ENCODE measurements around the gene CTNND2. TPM values are rescaled to one million over a fixed set of nuclear protein-coding genes. Genes with fewer than 3 reads are reported as not detected.

The CTNND2 gene
- total RNA-seq, 2 experiments from 2014 or later, result not detected

DNA sequence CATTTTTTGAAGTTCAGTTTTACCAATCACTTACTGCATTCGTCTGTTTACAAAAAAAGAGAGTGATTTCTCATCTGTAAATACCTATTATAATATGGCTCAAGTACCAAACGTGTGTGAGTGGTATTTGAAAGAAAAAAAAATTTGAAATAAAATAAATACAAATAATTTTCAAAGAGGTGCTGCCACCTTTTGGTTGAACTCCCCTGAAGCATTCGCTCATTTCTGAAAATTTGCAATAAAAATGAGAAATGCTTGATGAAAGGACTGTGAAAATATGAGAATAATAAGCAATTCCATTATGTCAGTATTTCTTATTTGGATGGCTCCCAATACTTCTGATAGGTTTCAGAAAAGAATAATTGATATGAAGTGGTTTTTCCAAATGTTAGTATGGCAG is 409.9 kb downstream of the CTNND2 start:
- Mint-ChIP-seq H3K4me1 (no peaks in the 10 kb centered on the region), H3K36me3 (no peaks in the 10 kb centered on the region), H3K27ac (no peak overlapping the region), H3K27me3 (no peaks in the 10 kb centered on the region), H3K4me3 (no peak overlapping the region), H3K9me3 (ENCODE audit: low read depth) (no peaks in the 10 kb centered on the region)
- CTCF ChIA-PET, result no interaction called here
- ATAC-seq (no peak), DNase-seq (no peak)

DNA sequence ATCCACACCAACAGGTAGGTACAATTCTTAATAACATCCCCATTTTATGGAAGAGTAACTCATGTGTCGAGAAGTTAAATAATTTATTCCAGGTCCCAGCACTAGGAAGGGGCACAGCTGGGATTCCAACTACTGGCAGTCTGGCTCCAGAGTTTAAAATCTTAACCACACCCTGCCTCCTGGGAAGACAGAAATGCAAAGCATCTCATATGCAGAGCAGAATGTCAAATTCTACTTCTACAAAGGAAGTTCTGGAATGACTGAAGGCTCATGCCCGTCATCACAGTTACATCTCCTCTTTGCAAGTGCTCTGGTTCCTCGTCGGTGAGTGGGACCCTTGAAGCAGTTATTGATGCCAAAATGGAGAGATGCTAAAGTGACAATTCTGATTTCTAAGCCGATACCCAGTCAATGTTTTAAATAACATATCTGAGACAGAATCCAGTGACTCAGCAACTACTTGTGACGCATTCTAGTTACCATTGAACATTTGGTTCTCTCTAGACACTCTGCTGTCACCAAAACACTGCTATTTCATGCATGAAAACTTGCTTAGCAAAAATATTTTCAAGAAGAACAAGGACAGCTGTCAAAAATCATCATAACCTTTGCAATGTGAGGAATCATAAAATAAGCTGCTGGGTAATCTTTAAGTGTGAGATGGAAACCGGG is 412.7 kb downstream of the CTNND2 start:
- Mint-ChIP-seq H3K4me1 (no peaks in the 10 kb centered on the region), H3K27ac (no peak overlapping the region), H3K36me3 (no peaks in the 10 kb centered on the region), H3K4me3 (no peak overlapping the region), H3K27me3 (no peaks in the 10 kb centered on the region), H3K9me3 (ENCODE audit: low read depth) (no peaks in the 10 kb centered on the region)
- ATAC-seq (no peak), DNase-seq (no peak)
- CTCF ChIA-PET, result no interaction called here

DNA sequence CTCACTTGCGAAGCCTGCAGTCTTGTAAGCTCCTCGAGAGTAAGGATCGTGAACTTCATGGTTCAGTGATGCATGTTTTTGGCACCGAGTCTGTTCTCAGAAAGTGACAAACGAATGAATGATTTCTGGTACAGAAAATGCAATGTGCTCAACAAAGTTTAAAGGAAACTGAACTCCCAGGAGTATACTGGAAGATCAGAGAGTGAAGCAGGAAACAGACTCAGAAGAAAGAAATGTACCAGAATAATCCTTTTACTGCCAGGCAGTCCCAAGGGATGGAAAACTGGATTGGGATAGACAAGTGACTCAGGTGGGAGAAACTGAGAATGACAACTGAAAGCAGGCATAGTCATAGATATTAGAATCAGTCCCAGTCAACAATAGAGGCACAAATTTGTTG is 420.6 kb downstream of the CTNND2 start:
- Mint-ChIP-seq H3K4me3 (no peak overlapping the region), H3K27me3 (no peaks in the 10 kb centered on the region), H3K9me3 (ENCODE audit: low read depth) (peaks cover 6% of the 10 kb centered on the region), H3K4me1 (no peaks in the 10 kb centered on the region), H3K36me3 (no peaks in the 10 kb centered on the region), H3K27ac (no peak overlapping the region)
- DNase-seq, result no peak
- CTCF ChIA-PET, result no interaction called here
- no peak for ATAC-seq

DNA sequence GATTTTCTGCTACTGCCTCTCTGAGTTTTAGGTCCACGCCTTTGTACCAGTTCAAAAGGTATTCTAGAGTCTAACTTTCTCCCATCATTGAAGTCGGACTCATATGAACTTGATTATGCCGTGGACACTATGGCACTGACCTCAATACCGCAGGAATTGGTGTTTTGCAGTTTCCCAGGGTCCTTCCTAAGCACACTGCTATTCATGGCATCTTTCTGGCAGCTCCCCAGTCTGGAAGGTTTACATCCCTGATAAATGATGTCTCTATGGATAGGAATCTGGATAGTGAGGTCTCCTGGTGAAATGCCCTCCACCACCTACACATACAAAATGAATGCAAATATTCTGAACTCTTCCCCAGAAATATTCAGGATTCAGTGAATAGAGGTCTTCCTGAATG is 422.2 kb downstream of the CTNND2 start:
- H3K27me3 Mint-ChIP-seq, result no peaks in the 10 kb centered on the region
- H3K36me3 Mint-ChIP-seq, result no peaks in the 10 kb centered on the region
- DNase-seq, result no peak
- CTCF ChIA-PET, result no interaction called here
- no peaks in the 10 kb centered on the region for H3K4me1 Mint-ChIP-seq
- H3K27ac Mint-ChIP-seq, result no peak overlapping the region
- peaks cover 6% of the 10 kb centered on the region for H3K9me3 Mint-ChIP-seq (ENCODE audit: low read depth)
- no peak overlapping the region for H3K4me3 Mint-ChIP-seq
- no peak for ATAC-seq

DNA sequence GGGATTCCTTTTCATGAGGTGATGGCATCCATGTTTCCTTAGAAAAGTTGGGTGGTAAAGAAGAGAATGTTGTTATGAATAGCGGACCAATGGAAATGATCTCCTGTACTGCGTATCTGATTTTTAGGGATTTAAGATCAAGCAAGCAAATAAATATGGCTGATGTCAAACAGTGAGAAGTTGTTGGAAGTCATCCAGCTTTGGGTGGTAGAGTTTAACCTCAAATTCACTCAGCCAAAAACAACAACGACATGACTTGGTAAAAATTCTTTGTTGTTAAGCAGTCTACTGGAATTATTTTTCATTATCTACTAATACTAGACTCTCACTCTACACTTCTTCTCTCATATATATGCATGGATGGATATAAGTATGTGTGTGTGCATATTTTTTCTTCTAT is 426.5 kb downstream of the CTNND2 start:
- CTCF ChIA-PET, result no interaction called here
- Mint-ChIP-seq H3K4me1 (no peaks in the 10 kb centered on the region), H3K36me3 (no peaks in the 10 kb centered on the region), H3K27me3 (no peaks in the 10 kb centered on the region), H3K4me3 (no peak overlapping the region), H3K9me3 (ENCODE audit: low read depth) (peaks cover 6% of the 10 kb centered on the region), H3K27ac (no peak overlapping the region)
- DNase-seq, result no peak
- no peak for ATAC-seq

DNA sequence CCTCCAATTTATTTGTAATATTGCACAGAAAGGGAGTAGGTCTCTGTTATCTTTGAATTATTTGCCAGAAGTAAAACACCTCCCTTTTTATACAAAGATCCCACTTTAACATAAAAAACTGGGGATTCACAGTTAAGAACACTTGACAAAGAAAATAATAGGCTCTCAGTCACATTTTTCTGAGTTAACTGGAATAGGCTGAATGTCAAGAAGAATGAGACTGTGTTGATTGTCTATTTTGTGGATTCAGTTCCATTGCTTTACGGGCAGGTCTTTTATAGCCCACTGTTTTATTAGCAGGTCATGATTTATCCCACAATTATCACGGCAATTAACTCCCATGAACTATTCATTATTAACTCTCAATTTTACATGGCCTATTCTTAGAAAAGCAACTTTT is 427.4 kb downstream of the CTNND2 start:
- Mint-ChIP-seq H3K9me3 (ENCODE audit: low read depth) (peaks cover 2% of the 10 kb centered on the region), H3K27me3 (no peaks in the 10 kb centered on the region), H3K4me3 (no peak overlapping the region), H3K4me1 (no peaks in the 10 kb centered on the region), H3K27ac (no peak overlapping the region), H3K36me3 (no peaks in the 10 kb centered on the region)
- DNase-seq (no peak), ATAC-seq (no peak)
- CTCF ChIA-PET, result no interaction called here

DNA sequence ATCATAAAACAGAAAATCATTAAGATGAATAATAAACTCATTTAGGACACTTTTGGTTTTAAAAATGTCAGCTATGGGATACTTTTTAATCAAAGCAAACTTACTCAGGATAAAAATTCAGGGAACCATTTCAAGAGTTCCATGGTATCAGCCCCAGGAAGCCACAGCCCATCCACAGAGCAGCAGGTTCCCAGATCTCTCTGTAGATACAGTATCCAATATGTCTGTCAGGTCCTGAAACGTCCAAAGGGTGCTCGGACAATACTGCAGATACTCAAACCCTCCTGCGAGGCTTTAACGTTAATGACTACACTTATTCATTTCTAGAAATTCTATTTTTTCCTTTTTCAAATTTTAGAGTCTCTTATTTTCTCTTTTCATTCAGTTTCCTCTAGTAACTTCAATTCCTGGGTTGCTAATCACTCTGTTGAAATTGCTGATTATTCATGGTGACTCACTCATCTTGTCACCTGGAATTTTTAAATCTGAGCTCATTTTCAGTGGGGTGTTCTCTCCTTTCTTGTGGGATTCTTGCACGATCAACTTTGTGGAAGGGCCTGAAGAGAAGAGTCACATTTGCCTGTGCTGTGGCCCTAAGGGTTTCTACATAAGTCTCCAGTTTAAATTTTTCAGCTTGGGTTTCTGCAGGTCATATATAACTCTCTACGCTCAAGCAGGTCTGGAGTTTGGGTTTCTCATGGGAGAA is 435.8 kb downstream of the CTNND2 start:
- no peak overlapping the region for H3K4me3 Mint-ChIP-seq
- no peaks in the 10 kb centered on the region for H3K4me1 Mint-ChIP-seq
- DNase-seq (no peak), ATAC-seq (no peak)
- H3K9me3 Mint-ChIP-seq (ENCODE audit: low read depth), result peaks cover 4% of the 10 kb centered on the region
- no peak overlapping the region for H3K27ac Mint-ChIP-seq
- H3K36me3 Mint-ChIP-seq, result no peaks in the 10 kb centered on the region
- no peaks in the 10 kb centered on the region for H3K27me3 Mint-ChIP-seq
- CTCF ChIA-PET, result no interaction called here

DNA sequence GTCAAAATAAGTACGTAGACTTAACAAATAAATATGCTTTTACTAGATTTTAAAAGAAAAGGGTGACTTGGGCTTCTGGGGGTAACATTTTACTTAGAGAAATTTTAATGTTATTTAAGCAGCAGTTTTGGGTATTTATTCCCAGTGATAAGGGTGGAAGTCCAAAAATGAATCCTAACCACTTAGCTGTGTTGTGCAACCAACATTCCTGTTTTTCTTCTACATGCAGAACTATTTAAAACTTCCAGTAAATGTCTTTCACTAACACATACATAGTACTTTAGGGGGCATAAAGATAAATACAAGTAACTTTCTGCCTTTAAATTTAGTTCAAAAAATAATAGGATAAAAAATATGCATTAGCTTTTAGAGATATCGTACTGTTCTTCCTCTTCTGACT is 436.7 kb downstream of the CTNND2 start:
- CTCF ChIA-PET, result no interaction called here
- no peak overlapping the region for H3K4me3 Mint-ChIP-seq
- H3K27me3 Mint-ChIP-seq, result no peaks in the 10 kb centered on the region
- DNase-seq, result no peak
- H3K36me3 Mint-ChIP-seq, result no peaks in the 10 kb centered on the region
- no peak for ATAC-seq
- no peaks in the 10 kb centered on the region for H3K4me1 Mint-ChIP-seq
- no peak overlapping the region for H3K27ac Mint-ChIP-seq
- peaks cover 4% of the 10 kb centered on the region for H3K9me3 Mint-ChIP-seq (ENCODE audit: low read depth)

DNA sequence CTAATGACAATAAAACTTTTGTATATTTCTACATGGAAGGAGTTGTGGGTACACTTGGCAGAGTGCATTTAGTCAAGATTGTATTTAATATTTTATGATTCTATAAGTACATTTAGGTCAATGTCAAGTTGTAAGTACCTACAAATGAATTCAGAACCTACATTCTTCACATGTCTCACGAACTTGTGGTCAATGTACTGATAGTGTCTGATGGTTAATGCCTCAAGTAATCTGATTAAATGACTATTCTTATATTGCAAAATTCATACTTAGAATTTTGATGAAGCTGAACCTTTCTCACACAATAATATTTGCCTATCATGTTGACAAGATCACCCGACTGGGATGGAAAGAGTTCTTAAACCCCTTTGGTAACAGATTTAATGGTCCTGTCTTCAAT is 444.5 kb downstream of the CTNND2 start:
- no peaks in the 10 kb centered on the region for H3K4me1 Mint-ChIP-seq
- H3K27me3 Mint-ChIP-seq, result no peaks in the 10 kb centered on the region
- peaks cover 1% of the 10 kb centered on the region for H3K9me3 Mint-ChIP-seq (ENCODE audit: low read depth)
- H3K36me3 Mint-ChIP-seq, result no peaks in the 10 kb centered on the region
- no peak overlapping the region for H3K4me3 Mint-ChIP-seq
- ATAC-seq, result no peak
- DNase-seq, result no peak
- CTCF ChIA-PET, result no interaction called here
- no peak overlapping the region for H3K27ac Mint-ChIP-seq

DNA sequence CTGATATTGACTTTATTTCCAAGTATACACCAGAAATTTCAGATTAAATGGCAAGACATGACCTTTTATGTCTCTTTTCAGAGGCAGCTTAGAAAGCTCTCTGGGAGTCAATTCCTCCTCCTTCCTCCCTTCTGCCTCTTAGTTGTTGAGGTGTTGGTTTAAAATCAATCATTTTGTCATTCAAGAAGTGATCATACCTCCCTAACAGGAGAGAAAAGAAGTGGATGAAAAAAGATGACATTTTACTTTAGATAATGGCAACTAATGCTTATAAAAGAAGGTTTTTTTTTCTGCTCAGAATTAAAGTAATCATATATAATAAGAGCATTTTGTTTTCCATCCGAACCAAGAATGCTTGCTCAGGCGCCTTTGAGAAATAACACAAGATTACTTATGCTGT is 448.7 kb downstream of the CTNND2 start:
- H3K4me3 Mint-ChIP-seq, result no peak overlapping the region
- no peaks in the 10 kb centered on the region for H3K4me1 Mint-ChIP-seq
- CTCF ChIA-PET, result no interaction called here
- H3K36me3 Mint-ChIP-seq, result no peaks in the 10 kb centered on the region
- DNase-seq, result no peak
- no peak overlapping the region for H3K27ac Mint-ChIP-seq
- ATAC-seq, result no peak
- peaks cover 1% of the 10 kb centered on the region for H3K9me3 Mint-ChIP-seq (ENCODE audit: low read depth)
- no peaks in the 10 kb centered on the region for H3K27me3 Mint-ChIP-seq

DNA sequence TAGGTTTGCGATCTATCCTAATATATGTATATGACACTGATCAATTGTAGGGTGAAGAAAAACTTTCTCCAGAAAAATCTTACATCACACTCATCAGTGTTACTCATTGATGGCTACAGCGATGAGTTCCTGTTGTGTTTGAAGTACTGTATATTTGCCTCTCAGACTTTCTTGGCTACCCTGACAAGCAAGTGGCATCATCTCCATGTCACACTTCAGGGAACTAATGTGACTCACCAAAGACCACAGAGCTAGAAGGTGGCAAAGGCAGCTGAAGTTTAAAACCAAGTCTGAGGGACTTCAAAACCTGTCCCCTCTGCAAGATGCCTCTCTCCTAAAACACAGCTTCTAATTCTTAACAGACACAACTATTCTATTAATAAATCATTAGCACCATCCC is 451.4 kb downstream of the CTNND2 start:
- peaks cover 1% of the 10 kb centered on the region for H3K9me3 Mint-ChIP-seq (ENCODE audit: low read depth)
- no peaks in the 10 kb centered on the region for H3K36me3 Mint-ChIP-seq
- DNase-seq (no peak), ATAC-seq (no peak)
- H3K4me1 Mint-ChIP-seq, result no peaks in the 10 kb centered on the region
- H3K4me3 Mint-ChIP-seq, result no peak overlapping the region
- CTCF ChIA-PET, result no interaction called here
- H3K27ac Mint-ChIP-seq, result no peak overlapping the region
- no peaks in the 10 kb centered on the region for H3K27me3 Mint-ChIP-seq

DNA sequence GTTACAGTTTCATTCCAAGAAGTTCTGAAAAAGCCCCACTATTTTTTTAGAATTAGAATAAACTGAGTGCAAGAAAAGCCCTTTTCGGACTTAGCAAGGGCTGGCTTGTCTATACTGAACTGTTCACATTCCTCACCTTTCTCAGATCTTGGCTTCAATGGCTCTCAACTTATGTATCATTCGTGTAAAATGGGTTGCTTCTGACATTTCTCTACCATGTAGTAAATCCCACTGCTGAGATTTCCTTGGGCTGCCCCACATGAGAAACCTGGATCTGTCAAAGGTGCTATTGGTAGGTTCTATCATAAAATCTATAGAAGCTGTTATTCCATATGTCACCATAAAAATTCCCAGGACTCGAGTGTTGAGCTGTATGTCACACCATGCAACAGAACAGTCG is 454.3 kb downstream of the CTNND2 start:
- Mint-ChIP-seq H3K9me3 (ENCODE audit: low read depth) (no peaks in the 10 kb centered on the region), H3K36me3 (no peaks in the 10 kb centered on the region), H3K27me3 (no peaks in the 10 kb centered on the region), H3K4me1 (no peaks in the 10 kb centered on the region), H3K4me3 (no peak overlapping the region), H3K27ac (no peak overlapping the region)
- CTCF ChIA-PET, result no interaction called here
- no peak for DNase-seq
- ATAC-seq, result no peak

DNA sequence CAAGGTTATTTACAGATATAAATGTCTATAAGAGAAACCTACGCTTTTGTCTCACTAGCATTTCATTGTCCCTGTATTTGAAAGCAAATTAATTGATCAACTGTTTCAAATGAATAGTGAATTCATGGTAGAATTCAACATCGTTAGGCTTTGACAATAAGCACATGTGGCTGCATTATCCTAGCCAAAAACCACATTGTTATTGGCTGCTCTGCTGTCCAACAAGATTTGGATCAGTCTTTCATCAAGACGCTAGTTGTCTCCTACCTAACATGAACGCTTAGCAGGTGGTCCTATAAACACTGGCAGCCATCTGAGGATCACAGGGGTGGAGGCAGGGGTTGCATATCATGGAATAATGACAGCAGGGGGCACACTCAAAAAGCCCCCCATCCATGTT is 455.0 kb downstream of the CTNND2 start:
- H3K27me3 Mint-ChIP-seq, result no peaks in the 10 kb centered on the region
- CTCF ChIA-PET, result no interaction called here
- no peak for ATAC-seq
- no peaks in the 10 kb centered on the region for H3K36me3 Mint-ChIP-seq
- H3K4me3 Mint-ChIP-seq, result no peak overlapping the region
- H3K27ac Mint-ChIP-seq, result no peak overlapping the region
- no peaks in the 10 kb centered on the region for H3K4me1 Mint-ChIP-seq
- DNase-seq, result no peak
- no peaks in the 10 kb centered on the region for H3K9me3 Mint-ChIP-seq (ENCODE audit: low read depth)

DNA sequence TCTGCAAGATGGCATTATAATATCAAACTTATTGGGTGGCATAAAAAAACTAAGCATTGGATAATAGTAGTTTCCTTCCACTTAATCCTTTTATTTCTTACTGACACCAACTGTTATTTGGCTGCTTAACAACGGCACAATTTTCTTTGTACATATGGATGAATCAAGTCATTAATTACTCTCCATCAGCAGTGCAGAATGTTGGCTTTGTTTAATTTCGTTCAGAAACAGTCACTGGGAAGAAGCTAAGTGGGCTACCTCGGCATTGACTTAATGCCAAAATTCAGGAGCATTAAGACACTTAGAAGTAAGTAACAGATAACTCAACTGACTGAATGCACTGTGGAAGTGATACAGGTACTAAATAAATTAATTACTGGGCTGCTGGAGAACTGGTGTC is 460.4 kb downstream of the CTNND2 start:
- Mint-ChIP-seq H3K27ac (no peak overlapping the region), H3K9me3 (ENCODE audit: low read depth) (no peaks in the 10 kb centered on the region), H3K4me3 (no peak overlapping the region), H3K27me3 (no peaks in the 10 kb centered on the region), H3K36me3 (no peaks in the 10 kb centered on the region), H3K4me1 (no peaks in the 10 kb centered on the region)
- CTCF ChIA-PET, result no interaction called here
- no peak for DNase-seq
- ATAC-seq, result no peak

DNA sequence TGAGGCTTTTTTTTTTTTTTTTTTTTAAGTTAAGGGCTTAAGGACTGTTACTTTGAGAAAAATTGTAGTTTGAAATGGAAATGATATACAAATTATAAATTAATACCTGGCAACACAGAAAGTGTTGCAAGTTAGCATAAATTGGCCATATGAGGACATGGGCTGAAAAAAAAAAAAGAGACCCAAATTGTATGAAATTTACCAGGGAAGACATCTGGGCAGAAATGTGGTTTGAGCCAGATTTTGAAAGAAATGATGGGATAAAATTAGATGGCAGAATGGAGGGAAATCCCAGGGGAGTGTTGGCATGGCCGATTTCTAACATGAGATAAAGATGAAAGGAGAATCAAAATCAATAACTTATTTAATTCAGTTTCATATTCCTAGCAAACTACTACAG is 472.1 kb downstream of the CTNND2 start:
- Mint-ChIP-seq H3K9me3 (ENCODE audit: low read depth) (peaks cover 2% of the 10 kb centered on the region), H3K36me3 (no peaks in the 10 kb centered on the region), H3K4me1 (no peaks in the 10 kb centered on the region), H3K27me3 (no peaks in the 10 kb centered on the region), H3K4me3 (no peak overlapping the region), H3K27ac (no peak overlapping the region)
- no peak for ATAC-seq
- CTCF ChIA-PET, result no interaction called here
- DNase-seq, result no peak

Data from activated CD8-positive, alpha-beta memory T cell treated with anti-CD3 and anti-CD28 coated beads, Interleukin-2, amount 10 ng/mL, durations not matched to agents 7 days and 5 days (primary cell).